Activated naive CD8-positive, alpha-beta T cell treated with anti-CD3 and anti-CD28 coated beads for 36 hours (primary cell): ENCODE results near the gene YIF1B. TPM values are rescaled to one million over a fixed set of nuclear protein-coding genes. Genes with fewer than 3 reads are reported as not detected.
A peak's percentile ranks its signal among the peaks of the same experiment; 100 is the strongest.

ENCODE experiments used
- DNase-seq: peaks from one replicate; pipeline ENCODE4 v3.0.0; 2021
- H3K27ac Mint-ChIP-seq: one replicate; pipeline ENCODE4 v1.8.0; 2022; ENCODE audit warnings: mild to moderate bottlenecking, moderate library complexity, mixed read lengths
- H3K27me3 Mint-ChIP-seq: one replicate; pipeline ENCODE4 v1.8.0; 2022; ENCODE audit warnings: mild to moderate bottlenecking, mixed read lengths
- H3K36me3 Mint-ChIP-seq: one replicate; pipeline ENCODE4 v1.8.0; 2021; ENCODE audit warnings: mild to moderate bottlenecking, mixed read lengths
- H3K4me1 Mint-ChIP-seq: one replicate; pipeline ENCODE4 v1.8.0; 2021; ENCODE audit warnings: mixed read lengths
- H3K4me3 Mint-ChIP-seq: one replicate; pipeline ENCODE4 v1.8.0; 2022; ENCODE audit warnings: mild to moderate bottlenecking, moderate library complexity, mixed read lengths
- H3K9me3 Mint-ChIP-seq: one replicate; pipeline ENCODE4 v1.8.0; 2022; ENCODE audit warnings: mixed read lengths
- total RNA-seq, 2 experiments: library from RNA; stranded (reverse); gene quantifications; one replicate each; pipeline ENCODE4 v1.2.3, GENCODE V29; 2021

YIF1B gene
- total RNA-seq, 2 experiments from 2014 or later: 57.3 to 63.0 TPM

- no peaks in the 10 kb centered on the region for H3K9me3 Mint-ChIP-seq
- no peak overlapping the region for H3K27ac Mint-ChIP-seq
- no peak for DNase-seq
- no peaks in the 10 kb centered on the region for H3K36me3 Mint-ChIP-seq
- no peak overlapping the region for H3K4me3 Mint-ChIP-seq
- H3K27me3 Mint-ChIP-seq: no peaks in the 10 kb centered on the region
- H3K4me1 Mint-ChIP-seq: peaks cover 14% of the 10 kb centered on the region
Observed at GRCh38 chr19:38277969-38278680, 37.6 kb downstream of the YIF1B start.

GRCh38 chr19:38277549-38277948, 38.2 kb downstream of the YIF1B start:
- no peak for DNase-seq
- H3K36me3 Mint-ChIP-seq: no peaks in the 10 kb centered on the region
- no peaks in the 10 kb centered on the region for H3K27me3 Mint-ChIP-seq
- no peak overlapping the region for H3K27ac Mint-ChIP-seq
- H3K4me1 Mint-ChIP-seq: peaks cover 13% of the 10 kb centered on the region
- H3K9me3 Mint-ChIP-seq: no peaks in the 10 kb centered on the region
- H3K4me3 Mint-ChIP-seq: no peak overlapping the region

GRCh38 chr19:38276942-38277517, 38.7 kb downstream of the YIF1B start:
- Mint-ChIP-seq H3K27ac (no peak overlapping the region), H3K27me3 (no peaks in the 10 kb centered on the region), H3K36me3 (no peaks in the 10 kb centered on the region), H3K4me3 (no peak overlapping the region), H3K4me1 (peaks cover 7% of the 10 kb centered on the region), H3K9me3 (no peaks in the 10 kb centered on the region)
- DNase-seq: no peak

GRCh38 chr19:38274739-38275138, 41.0 kb downstream of the YIF1B start:
- Mint-ChIP-seq H3K27me3 (no peaks in the 10 kb centered on the region), H3K4me3 (no peak overlapping the region), H3K36me3 (no peaks in the 10 kb centered on the region), H3K27ac (no peak overlapping the region), H3K9me3 (no peaks in the 10 kb centered on the region), H3K4me1 (peaks cover 7% of the 10 kb centered on the region)
- DNase-seq: no peak

GRCh38 chr19:38273499-38273898, 42.2 kb downstream of the YIF1B start:
- peaks cover 7% of the 10 kb centered on the region for H3K4me1 Mint-ChIP-seq
- no peak for DNase-seq
- no peaks in the 10 kb centered on the region for H3K9me3 Mint-ChIP-seq
- no peak overlapping the region for H3K4me3 Mint-ChIP-seq
- no peaks in the 10 kb centered on the region for H3K27me3 Mint-ChIP-seq
- H3K36me3 Mint-ChIP-seq: no peaks in the 10 kb centered on the region
- H3K27ac Mint-ChIP-seq: no peak overlapping the region

GRCh38 chr19:38270587-38271167, 45.1 kb downstream of the YIF1B start:
- no peak for DNase-seq
- H3K27me3 Mint-ChIP-seq: no peaks in the 10 kb centered on the region
- no peaks in the 10 kb centered on the region for H3K36me3 Mint-ChIP-seq
- H3K9me3 Mint-ChIP-seq: no peaks in the 10 kb centered on the region
- peaks cover 23% of the 10 kb centered on the region for H3K4me1 Mint-ChIP-seq
- H3K27ac Mint-ChIP-seq: no peak overlapping the region
- no peak overlapping the region for H3K4me3 Mint-ChIP-seq

GRCh38 chr19:38268539-38268938, 47.2 kb downstream of the YIF1B start:
- H3K4me1 Mint-ChIP-seq: peaks cover 36% of the 10 kb centered on the region
- H3K9me3 Mint-ChIP-seq: peaks cover under 1% of the 10 kb centered on the region
- no peak overlapping the region for H3K27ac Mint-ChIP-seq
- peaks cover 2% of the 10 kb centered on the region for H3K36me3 Mint-ChIP-seq
- no peak for DNase-seq
- H3K4me3 Mint-ChIP-seq: no peak overlapping the region
- no peaks in the 10 kb centered on the region for H3K27me3 Mint-ChIP-seq

- peaks cover 40% of the 10 kb centered on the region for H3K4me1 Mint-ChIP-seq
- H3K4me3 Mint-ChIP-seq: no peak overlapping the region
- no peak overlapping the region for H3K27ac Mint-ChIP-seq
- peaks cover 1% of the 10 kb centered on the region for H3K9me3 Mint-ChIP-seq
- DNase-seq: no peak
- H3K36me3 Mint-ChIP-seq: peaks cover 2% of the 10 kb centered on the region
- no peaks in the 10 kb centered on the region for H3K27me3 Mint-ChIP-seq
Observed at GRCh38 chr19:38267761-38268483, 47.8 kb downstream of the YIF1B start.

GRCh38 chr19:38266981-38267597, 48.7 kb downstream of the YIF1B start:
- Mint-ChIP-seq H3K27ac (no peak overlapping the region), H3K36me3 (peaks cover 2% of the 10 kb centered on the region), H3K4me3 (no peak overlapping the region), H3K27me3 (no peaks in the 10 kb centered on the region), H3K4me1 (peaks cover 40% of the 10 kb centered on the region), H3K9me3 (peaks cover 1% of the 10 kb centered on the region)
- no peak for DNase-seq

- Mint-ChIP-seq H3K4me1 (peaks cover 40% of the 10 kb centered on the region), H3K9me3 (peaks cover 1% of the 10 kb centered on the region), H3K4me3 (peak overlapping the region; percentile 88), H3K27ac (no peak overlapping the region), H3K36me3 (peaks cover 2% of the 10 kb centered on the region), H3K27me3 (no peaks in the 10 kb centered on the region)
- no peak for DNase-seq
Observed at GRCh38 chr19:38265921-38266429, 49.8 kb downstream of the YIF1B start.

- H3K36me3 Mint-ChIP-seq: peaks cover 2% of the 10 kb centered on the region
- peak overlapping the region; percentile 88 for H3K4me3 Mint-ChIP-seq
- H3K27ac Mint-ChIP-seq: peak overlapping the region; percentile 79
- peaks cover 37% of the 10 kb centered on the region for H3K4me1 Mint-ChIP-seq
- H3K27me3 Mint-ChIP-seq: no peaks in the 10 kb centered on the region
- DNase-seq: no peak
- peaks cover 1% of the 10 kb centered on the region for H3K9me3 Mint-ChIP-seq
Observed at GRCh38 chr19:38265213-38265861, 50.4 kb downstream of the YIF1B start.

GRCh38 chr19:38264486-38265212, 51.1 kb downstream of the YIF1B start, which contains the start of gene SPINT2:
SPINT2 (plus strand) TSS chr19:38264573; CDS start chr19:38264893, 320 bp downstream.
- no peaks in the 10 kb centered on the region for H3K27me3 Mint-ChIP-seq
- H3K27ac Mint-ChIP-seq: peak within 1 kb of the TSS; percentile 92
- peak; percentile 73 for DNase-seq
- H3K4me3 Mint-ChIP-seq: peak within 1 kb of the TSS; percentile 88
- peaks cover 2% of the 10 kb centered on the region for H3K36me3 Mint-ChIP-seq
- H3K9me3 Mint-ChIP-seq: peaks cover 1% of the 10 kb centered on the region
- peaks cover 32% of the 10 kb centered on the region for H3K4me1 Mint-ChIP-seq

GRCh38 chr19:38263689-38264485, 51.9 kb downstream of the YIF1B start:
- Mint-ChIP-seq H3K27me3 (peaks cover 3% of the 10 kb centered on the region), H3K4me1 (peaks cover 34% of the 10 kb centered on the region), H3K36me3 (peaks cover 2% of the 10 kb centered on the region), H3K27ac (peak overlapping the region; percentile 92), H3K9me3 (peaks cover 1% of the 10 kb centered on the region), H3K4me3 (peak overlapping the region; percentile 81)
- DNase-seq: peak; percentile 84
